ENCODE results near the gene AGA. TPM values are rescaled to one million over a fixed set of nuclear protein-coding genes. Genes with fewer than 3 reads are reported as not detected.

The AGA gene
- total and polyA plus RNA-seq, 2 of the 13 experiments (the other 11 are each of a cell fraction or from before 2014, with no cell fraction given) = 21.9 to 22.3 TPM

- TF ChIP-seq ZNF512B (CRISPR knock-in tag; IDR thresholded peaks at IDR 0.05; ENCODE audit: borderline replicate concordance) (0 out of 2 replicates have a peak, but pooled peaks have one; percentile 27), KAT7 (CRISPR knock-in tag; IDR thresholded peaks at IDR 0.05; ENCODE audit: borderline replicate concordance) (peak; percentile 40; the same call in 1 of the 2 replicates), ZNF777 (CRISPR knock-in tag; IDR thresholded peaks at IDR 0.05) (no peak), ATAD3A (CRISPR knock-in tag; IDR thresholded peaks at IDR 0.05) (no peak), NPAS2 (CRISPR knock-in tag; IDR thresholded peaks at IDR 0.05; ENCODE audit: borderline replicate concordance) (no peak; the same call in 1 of the 2 replicates), MAF1 (CRISPR knock-in tag; IDR thresholded peaks at IDR 0.05; ENCODE audit: borderline replicate concordance) (peak; percentile 43; the same call in 1 of the 2 replicates), HNRNPLL (IDR thresholded peaks at IDR 0.05; ENCODE audit: low read depth, low read length, poor library complexity, severe bottlenecking) (peak; percentile 77), SOX6 (IDR thresholded peaks at IDR 0.05) (no peak), SOX6 (CRISPR knock-in tag; IDR thresholded peaks at IDR 0.05) (peak; percentile 74), IKZF1 (IDR thresholded peaks at IDR 0.05) (no peak), MLXIP (CRISPR knock-in tag; IDR thresholded peaks at IDR 0.05; ENCODE audit: borderline replicate concordance) (no peak), ZNF749 (CRISPR knock-in tag; IDR thresholded peaks at IDR 0.05; ENCODE audit: borderline replicate concordance) (0 out of 2 replicates have a peak, but pooled peaks have one; percentile 81), ZNF234 (CRISPR knock-in tag; conservative IDR thresholded peaks at IDR 0.05) (0 out of 2 replicates have a peak, but pooled peaks have one; percentile 26), ZNF713 (CRISPR knock-in tag; IDR thresholded peaks at IDR 0.05) (peak; percentile 57; the same call in 1 of the 2 replicates), NR2F2 (IDR thresholded peaks at IDR 0.05; ENCODE audit: borderline replicate concordance, low read depth) (no peak), ZNF383 (CRISPR knock-in tag; IDR thresholded peaks at IDR 0.05; ENCODE audit: borderline replicate concordance) (no peak), ZNF563 (CRISPR knock-in tag; IDR thresholded peaks at IDR 0.05) (peak; percentile 46; the same call in 1 of the 2 replicates), HMGXB3 (CRISPR knock-in tag; IDR thresholded peaks at IDR 0.05; ENCODE audit: borderline replicate concordance) (peak; percentile 21; the same call in 1 of the 2 replicates), NFIC (IDR thresholded peaks at IDR 0.05; ENCODE audit: low read length) (0 out of 2 replicates have a peak, but pooled peaks have one; percentile 54)
Observed at GRCh38 chr4:177441803-177442622, at the start of gene AGA (continued).

Data from HepG2 (cell line).